ENCODE data around the gene PLCH1. TPM values are rescaled to one million over a fixed set of nuclear protein-coding genes. Genes with fewer than 3 reads are reported as not detected.

PLCH1 gene
- total RNA-seq, 1 experiment from 2014 or later: 3.1 TPM

DNA sequence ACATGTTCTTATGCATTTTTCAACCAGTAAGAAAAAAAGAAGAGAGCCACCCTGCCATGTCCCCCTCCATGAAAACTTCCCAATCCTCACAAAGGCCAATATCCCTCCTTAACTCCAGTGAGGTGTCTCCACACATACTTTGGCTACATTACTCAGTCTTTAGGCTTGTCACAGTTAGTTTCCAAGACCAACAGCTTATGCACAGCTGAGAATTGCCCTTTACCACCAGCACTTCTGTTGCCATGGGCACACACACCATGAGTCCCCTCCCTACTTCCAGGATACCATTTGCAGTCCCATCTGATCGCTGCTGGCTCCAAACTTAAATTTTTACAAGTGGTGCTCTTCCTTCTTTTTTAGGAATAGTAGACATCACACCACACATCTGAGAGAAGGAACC lies 301.1 kb downstream of the PLCH1 start:
- TF ChIP-seq EZH2 (IDR thresholded peaks at IDR 0.05; ENCODE audit: borderline replicate concordance, low read depth, low read length, poor library complexity, severe bottlenecking): no peak
- TF ChIP-seq, protein P1, sequence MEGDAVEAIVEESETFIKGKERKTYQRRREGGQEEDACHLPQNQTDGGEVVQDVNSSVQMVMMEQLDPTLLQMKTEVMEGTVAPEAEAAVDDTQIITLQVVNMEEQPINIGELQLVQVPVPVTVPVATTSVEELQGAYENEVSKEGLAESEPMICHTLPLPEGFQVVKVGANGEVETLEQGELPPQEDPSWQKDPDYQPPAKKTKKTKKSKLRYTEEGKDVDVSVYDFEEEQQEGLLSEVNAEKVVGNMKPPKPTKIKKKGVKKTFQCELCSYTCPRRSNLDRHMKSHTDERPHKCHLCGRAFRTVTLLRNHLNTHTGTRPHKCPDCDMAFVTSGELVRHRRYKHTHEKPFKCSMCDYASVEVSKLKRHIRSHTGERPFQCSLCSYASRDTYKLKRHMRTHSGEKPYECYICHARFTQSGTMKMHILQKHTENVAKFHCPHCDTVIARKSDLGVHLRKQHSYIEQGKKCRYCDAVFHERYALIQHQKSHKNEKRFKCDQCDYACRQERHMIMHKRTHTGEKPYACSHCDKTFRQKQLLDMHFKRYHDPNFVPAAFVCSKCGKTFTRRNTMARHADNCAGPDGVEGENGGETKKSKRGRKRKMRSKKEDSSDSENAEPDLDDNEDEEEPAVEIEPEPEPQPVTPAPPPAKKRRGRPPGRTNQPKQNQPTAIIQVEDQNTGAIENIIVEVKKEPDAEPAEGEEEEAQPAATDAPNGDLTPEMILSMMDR (conservative IDR thresholded peaks at IDR 0.05; ENCODE audit: low read depth, low read length): no peak
- DNase-seq (ENCODE audit: low spot score): no peak
- Histone ChIP-seq H3K4me3 (ENCODE audit: low read depth, low read length, poor library complexity, severe bottlenecking) (no peak overlapping the region), H3K36me3 (ENCODE audit: insufficient read depth, low read length, poor library complexity, severe bottlenecking) (no peaks in the 10 kb centered on the region), H3K4me1 (ENCODE audit: insufficient read depth, low read length, poor library complexity, severe bottlenecking) (no peaks in the 10 kb centered on the region), H3K9me3 (ENCODE audit: low read depth, low read length, poor library complexity, severe bottlenecking) (no peaks in the 10 kb centered on the region), H3K27ac (ENCODE audit: low read depth, low read length, poor library complexity, severe bottlenecking) (no peak overlapping the region), H3K27me3 (replicated peaks; ENCODE audit: insufficient read depth, low read depth, low read length, poor library complexity) (no peaks in the 10 kb centered on the region)
- BruUV-seq (replicated peaks): no TSS peak
- ChIA-PET POLR2A (ENCODE audit: low non-redundant PET) (no interaction called here), CTCF (no interaction called here)
- intact Hi-C loops (cut with micrococcal nuclease; ENCODE audit: unreplicated experiment): no loop called here

DNA sequence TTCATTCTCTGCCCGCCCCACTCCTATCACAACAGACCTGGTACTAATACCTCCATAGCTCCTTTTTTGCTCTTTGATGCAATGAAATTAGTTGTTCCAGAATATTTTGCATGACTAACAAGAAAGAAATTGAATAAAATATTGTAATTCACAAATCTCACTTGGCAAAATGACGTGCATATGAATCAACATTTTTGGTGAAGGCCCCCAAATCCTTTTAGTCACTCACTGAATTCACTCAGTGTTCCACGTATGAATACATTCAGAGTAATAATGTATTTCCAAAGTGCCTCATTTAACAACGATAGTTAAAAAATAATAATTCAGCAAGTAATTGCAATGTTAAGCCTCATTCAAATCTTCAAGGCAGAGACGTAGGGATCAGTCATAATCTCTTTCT lies 302.8 kb downstream of the PLCH1 start:
- TF ChIP-seq EZH2 (IDR thresholded peaks at IDR 0.05; ENCODE audit: borderline replicate concordance, low read depth, low read length, poor library complexity, severe bottlenecking): no peak
- TF ChIP-seq, protein P1 (conservative IDR thresholded peaks at IDR 0.05; ENCODE audit: low read depth, low read length): no peak
- DNase-seq (ENCODE audit: low spot score): no peak
- no peaks in the 10 kb centered on the region for H3K36me3 ChIP-seq (ENCODE audit: insufficient read depth, low read length, poor library complexity, severe bottlenecking)
- no peak overlapping the region for H3K27ac ChIP-seq (ENCODE audit: low read depth, low read length, poor library complexity, severe bottlenecking)
- H3K4me1 ChIP-seq (ENCODE audit: insufficient read depth, low read length, poor library complexity, severe bottlenecking): no peaks in the 10 kb centered on the region
- ChIA-PET CTCF (no interaction called here), POLR2A (ENCODE audit: low non-redundant PET) (no interaction called here)
- H3K9me3 ChIP-seq (ENCODE audit: low read depth, low read length, poor library complexity, severe bottlenecking): no peaks in the 10 kb centered on the region
- H3K27me3 ChIP-seq (replicated peaks; ENCODE audit: insufficient read depth, low read depth, low read length, poor library complexity): no peaks in the 10 kb centered on the region
- no TSS peak for BruUV-seq (replicated peaks)
- intact Hi-C loops (cut with micrococcal nuclease; ENCODE audit: unreplicated experiment): no loop called here
- H3K4me3 ChIP-seq (ENCODE audit: low read depth, low read length, poor library complexity, severe bottlenecking): no peak overlapping the region

DNA sequence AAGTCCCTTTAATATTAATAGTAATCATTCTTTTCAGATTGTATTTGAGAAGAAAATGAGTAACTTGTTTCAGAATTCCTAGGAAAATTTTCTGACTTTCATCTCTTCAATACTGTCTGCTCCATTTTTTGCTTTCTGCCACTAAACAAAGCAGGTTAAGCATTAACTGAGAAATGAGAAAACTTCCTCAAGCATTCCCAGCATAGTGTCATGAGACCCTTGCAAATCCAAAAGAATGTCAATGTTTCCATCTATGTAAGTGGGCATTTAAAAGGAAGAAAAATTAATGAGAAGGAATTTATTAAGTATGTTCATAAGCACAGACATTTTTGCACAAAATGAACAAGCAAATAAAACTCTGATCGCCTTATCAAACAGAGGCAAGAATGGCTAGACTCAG lies 303.4 kb downstream of the PLCH1 start:
- POLR2A ChIA-PET (ENCODE audit: low non-redundant PET): no interaction called here
- no peak for TF ChIP-seq EZH2 (IDR thresholded peaks at IDR 0.05; ENCODE audit: borderline replicate concordance, low read depth, low read length, poor library complexity, severe bottlenecking)
- TF ChIP-seq, protein P1 (conservative IDR thresholded peaks at IDR 0.05; ENCODE audit: low read depth, low read length): no peak
- H3K4me3 ChIP-seq (ENCODE audit: low read depth, low read length, poor library complexity, severe bottlenecking): no peak overlapping the region

More for the DNA sequence above, 303.4 kb downstream of the PLCH1 start:
- intact Hi-C loops (cut with micrococcal nuclease; ENCODE audit: unreplicated experiment): no loop called here
- CTCF ChIA-PET: no interaction called here
- H3K27ac ChIP-seq (ENCODE audit: low read depth, low read length, poor library complexity, severe bottlenecking): no peak overlapping the region
- H3K27me3 ChIP-seq (replicated peaks; ENCODE audit: insufficient read depth, low read depth, low read length, poor library complexity): no peaks in the 10 kb centered on the region
- no peaks in the 10 kb centered on the region for H3K4me1 ChIP-seq (ENCODE audit: insufficient read depth, low read length, poor library complexity, severe bottlenecking)
- DNase-seq (ENCODE audit: low spot score): no peak
- no peaks in the 10 kb centered on the region for H3K9me3 ChIP-seq (ENCODE audit: low read depth, low read length, poor library complexity, severe bottlenecking)
- no peaks in the 10 kb centered on the region for H3K36me3 ChIP-seq (ENCODE audit: insufficient read depth, low read length, poor library complexity, severe bottlenecking)
- no TSS peak for BruUV-seq (replicated peaks)

Measured in A673 (cell line).